MM.1S (cell line): Measurements from ENCODE around the gene SIGLEC14.
"Not testable (repeated sequence)": the region's sequence is repeated elsewhere in the genome, so short reads cannot be mapped to it uniquely, and the experiment has no call there.

ENCODE experiments used
- EZH2 ChIP-seq: fragments of 300-600 bp; sonication (generic); optimal IDR thresholded peaks from 2 replicates; pipeline ENCODE3; 2017; ENCODE audit warnings: low read depth, mild to moderate bottlenecking, antibody characterized with exemption, low read length, mixed read lengths
- TF ChIP-seq, protein P1 (sequence below): fragments of 300-600 bp; sonication (generic); IDR thresholded peaks from 2 replicates; pipeline ENCODE4 v1.5.1; 2016; ENCODE audit warnings: antibody characterized with exemption, low read length, mixed read lengths

DNA sequence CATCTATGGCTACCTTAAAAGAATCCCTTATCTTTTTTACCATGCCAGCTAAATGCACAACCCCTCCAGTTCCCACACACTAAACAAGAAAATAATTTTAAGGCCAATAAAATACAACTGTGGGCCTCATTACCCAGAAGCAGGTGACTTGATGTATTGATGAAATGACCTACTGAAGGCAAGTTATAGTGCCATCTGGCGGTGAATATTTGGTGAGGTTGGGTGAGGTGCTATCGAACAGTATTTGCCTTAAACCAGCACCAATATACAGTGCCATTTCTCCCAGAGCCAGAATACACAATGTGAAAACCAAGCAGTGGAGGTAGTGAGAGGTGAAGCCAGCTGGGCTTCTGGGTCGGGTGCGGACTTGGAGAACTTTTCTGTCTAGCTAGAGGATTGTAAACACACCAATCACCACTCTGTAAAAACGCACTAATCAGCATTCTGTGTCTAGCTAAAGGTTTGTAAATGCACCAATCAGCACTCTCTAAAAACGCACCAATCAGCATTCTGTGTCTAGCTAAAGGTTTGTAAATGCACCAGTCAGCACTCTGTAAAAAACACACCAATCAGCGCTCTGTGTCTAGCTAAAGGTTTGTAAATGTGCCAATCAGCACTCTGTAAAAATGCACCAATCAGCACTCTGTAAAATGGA is 29.4 kb upstream of the SIGLEC14 start:
- TF ChIP-seq EZH2: not testable (repeated sequence)
- TF ChIP-seq, protein P1, sequence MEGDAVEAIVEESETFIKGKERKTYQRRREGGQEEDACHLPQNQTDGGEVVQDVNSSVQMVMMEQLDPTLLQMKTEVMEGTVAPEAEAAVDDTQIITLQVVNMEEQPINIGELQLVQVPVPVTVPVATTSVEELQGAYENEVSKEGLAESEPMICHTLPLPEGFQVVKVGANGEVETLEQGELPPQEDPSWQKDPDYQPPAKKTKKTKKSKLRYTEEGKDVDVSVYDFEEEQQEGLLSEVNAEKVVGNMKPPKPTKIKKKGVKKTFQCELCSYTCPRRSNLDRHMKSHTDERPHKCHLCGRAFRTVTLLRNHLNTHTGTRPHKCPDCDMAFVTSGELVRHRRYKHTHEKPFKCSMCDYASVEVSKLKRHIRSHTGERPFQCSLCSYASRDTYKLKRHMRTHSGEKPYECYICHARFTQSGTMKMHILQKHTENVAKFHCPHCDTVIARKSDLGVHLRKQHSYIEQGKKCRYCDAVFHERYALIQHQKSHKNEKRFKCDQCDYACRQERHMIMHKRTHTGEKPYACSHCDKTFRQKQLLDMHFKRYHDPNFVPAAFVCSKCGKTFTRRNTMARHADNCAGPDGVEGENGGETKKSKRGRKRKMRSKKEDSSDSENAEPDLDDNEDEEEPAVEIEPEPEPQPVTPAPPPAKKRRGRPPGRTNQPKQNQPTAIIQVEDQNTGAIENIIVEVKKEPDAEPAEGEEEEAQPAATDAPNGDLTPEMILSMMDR: peak; percentile 14; the same call in 1 of the 2 replicates
